Colonic mucosa (tissue), 4 donors: ENCODE measurements around the gene TTC22. TPM values are rescaled to one million over a fixed set of nuclear protein-coding genes. Genes with fewer than 3 reads are reported as not detected.

Experiments used
- DNase-seq: peaks from one replicate; pipeline ENCODE4 v3.0.0-alpha.2; 2020
- H3K27ac ChIP-seq: fragments of 200-600 bp; one replicate; pipeline ENCODE4 v1.8.0; 2021
- H3K27me3 ChIP-seq: fragments of 200-600 bp; one replicate; pipeline ENCODE4 v1.8.0; 2021
- H3K36me3 ChIP-seq: fragments of 200-600 bp; one replicate; pipeline ENCODE4 v1.8.0; 2021
- H3K4me1 ChIP-seq: fragments of 200-600 bp; one replicate; pipeline ENCODE4 v1.8.0; 2021; ENCODE audit warnings: mild to moderate bottlenecking
- H3K4me3 ChIP-seq: fragments of 200-600 bp; one replicate; pipeline ENCODE4 v1.8.0; 2021
- H3K9ac ChIP-seq, 2 donors: one replicate each; pipeline ENCODE4 v1.7.0; 2013; ENCODE audit warnings: control low read depth in 2 of 2, low read depth in 2 of 2, low read length in 2 of 2
- H3K9me3 ChIP-seq: fragments of 200-600 bp; one replicate; pipeline ENCODE4 v1.8.0; 2021
- CTCF ChIP-seq: fragments of 200-600 bp; IDR thresholded peaks from one replicate; pipeline ENCODE4 v1.8.0; 2022; ENCODE audit warnings: antibody characterized with exemption, mild to moderate bottlenecking
- intact Hi-C: fragments of 100-400 bp; cut with DNase I; formaldehyde crosslinking; loops from one replicate; pipeline ENCODE4 v1.14.1; 2022
- total RNA-seq, 2 donors: library from RNA; stranded (reverse); fragmentation: NEBNext Ultra II Directional in 1 of 2; extraction: Animal tissue kit (Norgen Biotek cat#: 25700) in 1 of 2; gene quantifications; one replicate each; pipeline ENCODE4 v1.2.1, GENCODE V29; 2021
- donor health status: healthy.
- donor health status: DM: no; HTN: no; CAD: no.
- donor health status: DM: no; HTN: no; CAD: no.

The TTC22 gene
- total RNA-seq, 2 donors from 2014 or later: 52.4 to 80.6 TPM

GRCh38 chr1:54843449-54843848, 42.3 kb upstream of the TTC22 start:
- no peak for TF ChIP-seq CTCF
- no peak for DNase-seq
- H3K4me1 ChIP-seq: no peaks in the 10 kb centered on the region

GRCh38 chr1:54842963-54843362, 41.8 kb upstream of the TTC22 start:
- no peak overlapping the region for H3K9ac ChIP-seq
- no peak for DNase-seq
- TF ChIP-seq CTCF: no peak
- H3K36me3 ChIP-seq: no peaks in the 10 kb centered on the region
- H3K27ac ChIP-seq: no peak overlapping the region
- intact Hi-C loops: no loop called here
- H3K4me1 ChIP-seq: no peaks in the 10 kb centered on the region
- no peaks in the 10 kb centered on the region for H3K27me3 ChIP-seq
- H3K4me3 ChIP-seq: no peak overlapping the region
- no peaks in the 10 kb centered on the region for H3K9me3 ChIP-seq

More at GRCh38 chr1:54843449-54843848, 42.3 kb upstream of the TTC22 start:
- Histone ChIP-seq H3K9me3 (no peaks in the 10 kb centered on the region), H3K27me3 (no peaks in the 10 kb centered on the region), H3K4me3 (no peak overlapping the region), H3K36me3 (no peaks in the 10 kb centered on the region), H3K9ac (no peak overlapping the region), H3K27ac (no peak overlapping the region)
- intact Hi-C loops: no loop called here

DNA sequence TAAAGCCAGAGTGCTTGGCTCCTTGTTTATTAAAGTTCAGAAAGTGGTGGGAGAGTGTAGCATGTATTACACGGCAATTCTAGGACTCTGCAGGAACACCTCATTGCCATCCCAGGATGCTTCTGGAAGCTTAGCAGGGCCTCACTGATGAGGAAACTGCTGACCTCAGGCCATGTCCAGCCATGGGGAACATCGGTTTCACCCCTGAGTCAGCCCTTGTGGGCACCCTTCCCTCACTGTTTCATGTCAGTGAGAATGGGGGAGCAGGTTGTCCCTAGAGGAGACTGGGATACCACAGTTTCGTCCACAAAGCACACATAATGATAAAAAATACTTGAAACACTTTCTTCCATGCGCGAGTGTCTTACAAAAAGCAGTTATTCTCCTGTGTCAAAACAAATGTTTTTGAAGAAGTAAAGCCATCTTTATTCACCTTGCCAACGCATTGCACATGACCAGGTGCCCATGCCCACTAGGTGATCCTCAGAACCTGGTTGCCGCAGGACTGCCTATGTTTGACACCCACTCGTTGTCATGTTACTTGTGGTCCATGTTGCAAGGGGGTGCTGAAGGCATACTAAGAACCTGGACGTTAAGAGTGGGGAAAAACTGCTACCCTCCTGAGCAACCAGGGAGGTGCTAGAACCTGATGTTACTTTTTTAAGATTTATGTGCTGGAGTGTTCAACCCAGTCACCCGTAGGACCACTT, 41.2 kb upstream of the TTC22 start:
- Histone ChIP-seq H3K9ac (no peak overlapping the region), H3K4me3 (no peak overlapping the region), H3K27me3 (no peaks in the 10 kb centered on the region), H3K27ac (no peak overlapping the region), H3K36me3 (no peaks in the 10 kb centered on the region), H3K4me1 (no peaks in the 10 kb centered on the region), H3K9me3 (no peaks in the 10 kb centered on the region)
- DNase-seq: no peak
- no peak for TF ChIP-seq CTCF
- intact Hi-C loops: no loop called here

DNA sequence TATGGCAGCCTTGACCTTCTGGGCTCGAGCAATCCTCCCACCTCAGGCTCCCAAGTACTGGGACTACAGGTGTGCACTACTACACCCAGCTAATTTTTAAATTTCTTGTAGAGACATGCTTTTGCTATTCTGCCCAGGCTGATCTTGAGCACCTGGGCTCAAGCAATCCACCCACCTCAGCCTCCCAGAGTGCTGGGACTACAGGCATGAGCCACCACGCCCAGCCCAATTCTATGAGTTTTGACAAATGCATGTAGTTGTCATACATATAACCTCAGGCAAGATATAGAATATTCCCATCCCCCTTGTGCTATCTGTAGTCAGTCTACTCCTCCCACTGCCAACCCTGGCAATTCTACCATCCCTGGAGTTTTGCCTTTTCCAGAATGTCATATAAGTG, 38.7 kb upstream of the TTC22 start:
- H3K27me3 ChIP-seq: no peaks in the 10 kb centered on the region
- H3K9ac ChIP-seq: no peak overlapping the region
- no peak for DNase-seq
- H3K4me1 ChIP-seq: no peaks in the 10 kb centered on the region
- H3K9me3 ChIP-seq: no peaks in the 10 kb centered on the region
- no peak overlapping the region for H3K27ac ChIP-seq
- intact Hi-C loops: no loop called here
- no peak overlapping the region for H3K4me3 ChIP-seq
- H3K36me3 ChIP-seq: no peaks in the 10 kb centered on the region
- TF ChIP-seq CTCF: no peak

DNA sequence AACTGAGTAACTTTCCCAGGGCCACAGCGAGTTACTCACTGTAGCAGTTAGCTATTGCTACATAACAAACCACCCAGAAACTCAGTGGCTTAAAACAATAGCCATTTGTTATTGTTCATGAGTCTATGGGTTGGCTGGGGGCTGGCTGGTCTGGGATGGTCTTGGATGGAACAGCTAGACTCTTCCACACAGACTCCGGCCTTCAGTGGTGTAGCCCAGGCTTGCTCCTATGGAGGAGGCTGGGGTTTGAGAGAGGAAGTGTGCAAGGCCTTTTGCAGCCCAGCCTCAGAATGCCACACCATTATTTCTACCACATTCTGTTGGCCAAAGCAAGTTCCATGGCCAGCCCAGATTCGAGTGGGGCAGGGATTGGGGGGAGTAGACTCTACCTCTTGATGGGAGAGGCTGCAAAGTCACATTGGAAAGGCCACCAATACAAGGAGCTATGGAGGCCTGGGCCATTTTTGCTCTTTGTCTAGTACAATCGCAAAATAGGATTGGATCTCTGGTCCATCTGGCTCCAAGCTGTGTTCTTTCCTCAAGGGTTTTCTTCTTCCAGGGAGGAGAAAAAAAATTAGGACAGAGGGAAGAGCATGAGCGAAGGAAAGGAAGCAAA, 37.5 kb upstream of the TTC22 start:
- DNase-seq: no peak
- intact Hi-C loops: no loop called here
- no peak overlapping the region for H3K27ac ChIP-seq
- no peaks in the 10 kb centered on the region for H3K36me3 ChIP-seq
- no peak for TF ChIP-seq CTCF
- H3K4me3 ChIP-seq: no peak overlapping the region
- H3K4me1 ChIP-seq: no peaks in the 10 kb centered on the region
- H3K9me3 ChIP-seq: no peaks in the 10 kb centered on the region
- H3K27me3 ChIP-seq: no peaks in the 10 kb centered on the region
- no peak overlapping the region for H3K9ac ChIP-seq
